ENCODE results near the gene KREMEN1.

DNA sequence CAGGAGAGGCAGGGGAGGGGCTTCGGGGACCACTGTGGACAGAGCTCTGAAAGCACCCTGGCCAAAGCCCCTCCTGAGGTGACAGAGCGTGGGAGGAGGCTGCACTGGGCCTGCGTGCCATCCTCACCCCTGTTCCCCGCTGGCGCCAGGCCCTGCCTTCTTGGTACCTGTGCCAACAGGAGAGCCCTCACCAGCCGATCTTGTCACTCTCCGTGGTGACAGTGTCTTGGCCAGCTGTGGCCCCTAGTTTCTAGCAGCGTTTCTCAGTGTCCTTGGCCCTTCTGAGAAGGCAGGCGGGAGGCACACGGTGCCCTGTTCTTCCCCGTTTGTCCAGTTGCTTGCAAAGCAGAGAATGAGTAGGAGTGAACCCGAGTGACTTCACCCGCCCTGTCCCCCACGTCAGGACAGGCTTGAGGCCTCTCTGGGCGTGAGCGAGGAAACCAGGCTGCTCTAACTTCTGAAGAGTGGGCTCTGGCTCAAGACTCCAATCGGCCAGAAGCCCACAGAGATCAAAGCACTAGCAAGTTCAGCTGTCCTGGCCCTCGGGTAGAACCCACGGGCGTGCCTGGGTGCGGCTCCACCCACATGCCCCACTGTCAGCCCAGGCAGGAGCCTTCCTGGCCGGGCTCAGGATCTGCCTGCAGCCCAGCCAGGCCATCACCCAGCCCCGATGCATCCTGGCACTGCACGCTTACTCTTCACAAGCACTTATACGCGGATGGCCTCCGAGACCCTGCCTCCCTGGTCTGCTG, 72.7 kb downstream of the KREMEN1 start:
- no peak for TF ChIP-seq EZH2 (optimal IDR thresholded peaks at IDR 0.05; ENCODE audit: low read depth, low read length)
- TF ChIP-seq, protein P1, sequence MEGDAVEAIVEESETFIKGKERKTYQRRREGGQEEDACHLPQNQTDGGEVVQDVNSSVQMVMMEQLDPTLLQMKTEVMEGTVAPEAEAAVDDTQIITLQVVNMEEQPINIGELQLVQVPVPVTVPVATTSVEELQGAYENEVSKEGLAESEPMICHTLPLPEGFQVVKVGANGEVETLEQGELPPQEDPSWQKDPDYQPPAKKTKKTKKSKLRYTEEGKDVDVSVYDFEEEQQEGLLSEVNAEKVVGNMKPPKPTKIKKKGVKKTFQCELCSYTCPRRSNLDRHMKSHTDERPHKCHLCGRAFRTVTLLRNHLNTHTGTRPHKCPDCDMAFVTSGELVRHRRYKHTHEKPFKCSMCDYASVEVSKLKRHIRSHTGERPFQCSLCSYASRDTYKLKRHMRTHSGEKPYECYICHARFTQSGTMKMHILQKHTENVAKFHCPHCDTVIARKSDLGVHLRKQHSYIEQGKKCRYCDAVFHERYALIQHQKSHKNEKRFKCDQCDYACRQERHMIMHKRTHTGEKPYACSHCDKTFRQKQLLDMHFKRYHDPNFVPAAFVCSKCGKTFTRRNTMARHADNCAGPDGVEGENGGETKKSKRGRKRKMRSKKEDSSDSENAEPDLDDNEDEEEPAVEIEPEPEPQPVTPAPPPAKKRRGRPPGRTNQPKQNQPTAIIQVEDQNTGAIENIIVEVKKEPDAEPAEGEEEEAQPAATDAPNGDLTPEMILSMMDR (IDR thresholded peaks at IDR 0.05; ENCODE audit: low read length) = no peak
- no peak for TF ChIP-seq EZH2phosphoT487 (IDR thresholded peaks at IDR 0.05; ENCODE audit: low read length)

All from MM.1S (cell line).